Measurements from ENCODE around the gene DCDC2. TPM values are rescaled to one million over a fixed set of nuclear protein-coding genes. Genes with fewer than 3 reads are reported as not detected.
"Not testable (repeated sequence)": the region's sequence is repeated elsewhere in the genome, so short reads cannot be mapped to it uniquely, and the experiment has no call there.

The DCDC2 gene
- total and polyA plus RNA-seq, 7 donors = 0.45 to 3.1 (median 0.74) TPM

DNA sequence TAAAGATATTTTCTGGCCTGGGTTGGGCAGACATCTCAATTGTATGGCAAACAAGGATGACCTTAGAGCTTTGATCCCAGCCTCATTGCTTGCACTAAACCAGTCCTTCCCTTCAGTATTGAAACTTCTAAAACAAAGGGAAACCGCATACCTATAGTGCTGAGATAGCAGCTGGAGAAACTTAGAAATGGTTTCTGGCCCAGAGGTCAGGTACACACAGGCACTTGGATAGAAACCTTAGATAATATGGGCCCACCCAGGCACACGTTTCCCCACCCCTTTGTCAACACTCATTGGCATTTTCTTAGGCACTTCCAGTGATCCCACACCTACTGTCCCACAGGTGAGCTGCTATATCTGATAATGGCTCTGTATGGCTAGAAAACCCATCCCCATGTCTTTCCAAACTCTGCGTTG is 209.7 kb downstream of the DCDC2 start:
- Histone ChIP-seq H3K27me3 (ENCODE audit: insufficient read depth in 3 of 3, low read length in 2 of 3) (peaks cover 0 to 1% (median 0%) of the 10 kb centered on the region in 3 donors), H3K27ac (no peak overlapping the region), H3K4me3 (no peak overlapping the region), H3K36me3 (ENCODE audit: insufficient read depth in 1 of 2, low read depth in 1 of 2) (no peaks in the 10 kb centered on the region), H3K9me3 (no peaks in the 10 kb centered on the region), H3K4me1 (no peaks in the 10 kb centered on the region)
- ATAC-seq (no peak), DNase-seq (no peak)
- TF ChIP-seq, protein P1, sequence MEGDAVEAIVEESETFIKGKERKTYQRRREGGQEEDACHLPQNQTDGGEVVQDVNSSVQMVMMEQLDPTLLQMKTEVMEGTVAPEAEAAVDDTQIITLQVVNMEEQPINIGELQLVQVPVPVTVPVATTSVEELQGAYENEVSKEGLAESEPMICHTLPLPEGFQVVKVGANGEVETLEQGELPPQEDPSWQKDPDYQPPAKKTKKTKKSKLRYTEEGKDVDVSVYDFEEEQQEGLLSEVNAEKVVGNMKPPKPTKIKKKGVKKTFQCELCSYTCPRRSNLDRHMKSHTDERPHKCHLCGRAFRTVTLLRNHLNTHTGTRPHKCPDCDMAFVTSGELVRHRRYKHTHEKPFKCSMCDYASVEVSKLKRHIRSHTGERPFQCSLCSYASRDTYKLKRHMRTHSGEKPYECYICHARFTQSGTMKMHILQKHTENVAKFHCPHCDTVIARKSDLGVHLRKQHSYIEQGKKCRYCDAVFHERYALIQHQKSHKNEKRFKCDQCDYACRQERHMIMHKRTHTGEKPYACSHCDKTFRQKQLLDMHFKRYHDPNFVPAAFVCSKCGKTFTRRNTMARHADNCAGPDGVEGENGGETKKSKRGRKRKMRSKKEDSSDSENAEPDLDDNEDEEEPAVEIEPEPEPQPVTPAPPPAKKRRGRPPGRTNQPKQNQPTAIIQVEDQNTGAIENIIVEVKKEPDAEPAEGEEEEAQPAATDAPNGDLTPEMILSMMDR (IDR thresholded peaks at IDR 0.05) = no peak
- intact Hi-C loops (cut with DNase I) = no loop called here
- 85 to 92% (median 86%) methylated on average over 3 of the region's 3 CpGs for WGBS, 3 donors

GRCh38 chr6:24147511-24148153 is 210.2 kb downstream of the DCDC2 start:
- DNase-seq = no peak
- no peaks in the 10 kb centered on the region for H3K4me1 ChIP-seq
- TF ChIP-seq, protein P1 (IDR thresholded peaks at IDR 0.05) = no peak
- ATAC-seq = no peak
- no peak overlapping the region for H3K27ac ChIP-seq
- no peaks in the 10 kb centered on the region for H3K9me3 ChIP-seq
- no peaks in the 10 kb centered on the region for H3K36me3 ChIP-seq (ENCODE audit: insufficient read depth in 1 of 2, low read depth in 1 of 2)
- 59 to 62% (median 60%) methylated on average over 8 of the region's 8 CpGs for WGBS, 3 donors
- H3K27me3 ChIP-seq (ENCODE audit: insufficient read depth in 3 of 3, low read length in 2 of 3) = peaks cover 0 to 1% (median 0%) of the 10 kb centered on the region in 3 donors
- no peak overlapping the region for H3K4me3 ChIP-seq
- intact Hi-C loops (cut with DNase I) = no loop called here

GRCh38 chr6:24146871-24147270 is 211.0 kb downstream of the DCDC2 start:
- Histone ChIP-seq H3K36me3 (ENCODE audit: insufficient read depth in 1 of 2, low read depth in 1 of 2) (no peaks in the 10 kb centered on the region), H3K27ac (no peak overlapping the region), H3K4me1 (no peaks in the 10 kb centered on the region), H3K4me3 (no peak overlapping the region), H3K9me3 (no peaks in the 10 kb centered on the region), H3K27me3 (ENCODE audit: insufficient read depth in 3 of 3, low read length in 2 of 3) (peaks cover 0 to 1% (median 0%) of the 10 kb centered on the region in 3 donors)
- 57 to 78% (median 65%) methylated on average over 3 of the region's 3 CpGs for WGBS, 3 donors
- intact Hi-C loops (cut with DNase I) = no loop called here
- no peak for DNase-seq
- ATAC-seq = no peak
- TF ChIP-seq, protein P1 (IDR thresholded peaks at IDR 0.05) = no peak

- no peaks in the 10 kb centered on the region for H3K4me1 ChIP-seq
- 27 to 35% (median 32%) methylated on average over 9 of the region's 9 CpGs for WGBS, 3 donors
- no peaks in the 10 kb centered on the region for H3K36me3 ChIP-seq (ENCODE audit: insufficient read depth in 1 of 2, low read depth in 1 of 2)
- H3K4me3 ChIP-seq = no peak overlapping the region
- TF ChIP-seq, protein P1 (IDR thresholded peaks at IDR 0.05) = no peak
- no peak for ATAC-seq
- intact Hi-C loops (cut with DNase I) = no loop called here
- DNase-seq = no peak
- H3K27me3 ChIP-seq (ENCODE audit: insufficient read depth in 3 of 3, low read length in 2 of 3) = peaks cover 0 to 1% (median 0%) of the 10 kb centered on the region in 3 donors
- no peaks in the 10 kb centered on the region for H3K9me3 ChIP-seq
- H3K27ac ChIP-seq = no peak overlapping the region
Observed at GRCh38 chr6:24145690-24146131, 212.1 kb downstream of the DCDC2 start.

DNA sequence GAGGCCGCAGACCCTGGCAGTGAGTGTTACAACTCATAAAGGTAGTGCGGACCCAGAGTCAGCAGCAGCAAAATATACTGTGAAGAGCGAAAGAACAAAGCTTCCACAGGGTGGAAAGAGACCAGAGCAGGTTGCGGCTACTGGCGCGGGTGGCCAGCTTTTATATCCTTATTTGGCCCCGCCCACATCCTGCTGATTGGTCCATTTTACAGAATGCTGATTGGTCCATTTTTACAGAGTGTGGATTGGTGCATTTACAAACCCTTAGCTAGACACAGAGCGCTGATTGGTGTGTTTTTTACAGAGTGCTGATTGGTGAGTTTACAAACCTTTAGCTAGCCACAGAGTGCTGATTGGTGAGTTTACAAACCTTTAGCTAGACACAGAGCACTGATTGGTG is 215.1 kb downstream of the DCDC2 start:
- WGBS, 3 donors = 93 to 94% (median 94%) methylated on average over 8 of the region's 8 CpGs
- intact Hi-C loops (cut with DNase I) = not testable (repeated sequence)

More for the DNA sequence above, 215.1 kb downstream of the DCDC2 start:
- not testable (repeated sequence) for H3K27ac ChIP-seq; H3K4me3 ChIP-seq; DNase-seq; H3K36me3 ChIP-seq (ENCODE audit: insufficient read depth in 1 of 2, low read depth in 1 of 2); H3K27me3 ChIP-seq (ENCODE audit: insufficient read depth in 3 of 3, low read length in 2 of 3); H3K9me3 ChIP-seq; H3K4me1 ChIP-seq; ATAC-seq

All from psoas muscle (tissue), 8 donors.